GM10266 (cell line): Measurements from ENCODE around the gene IL3RA.
A peak's percentile ranks its signal among the peaks of the same experiment; 100 is the strongest.

Source experiments
- DNase-seq: peaks from one replicate; pipeline ENCODE4 v3.0.0; 2012; ENCODE audit errors: extremely low spot score
- TF ChIP-seq, protein P1 (sequence below): IDR thresholded peaks from 2 replicates; pipeline ENCODE4 v1.5.1; 2012; ENCODE audit warnings: mild to moderate bottlenecking, low read depth; ENCODE audit not compliant: control insufficient read depth, insufficient read depth; ENCODE audit errors: missing control alignments

Gene IL3RA

DNA sequence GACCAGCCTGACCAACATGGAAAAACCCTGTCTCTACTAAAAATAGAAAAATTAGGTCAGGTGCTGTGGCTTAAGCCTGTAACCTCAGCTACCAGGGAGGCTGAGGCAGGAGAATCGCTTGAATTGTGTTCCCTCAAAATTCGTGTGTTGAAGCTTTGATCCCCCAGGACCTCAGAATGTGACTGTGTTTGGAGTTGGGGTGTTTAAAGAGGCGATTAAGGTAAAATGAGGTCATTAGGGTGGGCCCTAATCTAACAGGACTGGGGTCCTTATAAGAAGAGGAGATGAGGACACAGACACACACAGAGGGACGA is 31.8 kb downstream of the IL3RA start:
- no peak for DNase-seq
- TF ChIP-seq, protein P1, sequence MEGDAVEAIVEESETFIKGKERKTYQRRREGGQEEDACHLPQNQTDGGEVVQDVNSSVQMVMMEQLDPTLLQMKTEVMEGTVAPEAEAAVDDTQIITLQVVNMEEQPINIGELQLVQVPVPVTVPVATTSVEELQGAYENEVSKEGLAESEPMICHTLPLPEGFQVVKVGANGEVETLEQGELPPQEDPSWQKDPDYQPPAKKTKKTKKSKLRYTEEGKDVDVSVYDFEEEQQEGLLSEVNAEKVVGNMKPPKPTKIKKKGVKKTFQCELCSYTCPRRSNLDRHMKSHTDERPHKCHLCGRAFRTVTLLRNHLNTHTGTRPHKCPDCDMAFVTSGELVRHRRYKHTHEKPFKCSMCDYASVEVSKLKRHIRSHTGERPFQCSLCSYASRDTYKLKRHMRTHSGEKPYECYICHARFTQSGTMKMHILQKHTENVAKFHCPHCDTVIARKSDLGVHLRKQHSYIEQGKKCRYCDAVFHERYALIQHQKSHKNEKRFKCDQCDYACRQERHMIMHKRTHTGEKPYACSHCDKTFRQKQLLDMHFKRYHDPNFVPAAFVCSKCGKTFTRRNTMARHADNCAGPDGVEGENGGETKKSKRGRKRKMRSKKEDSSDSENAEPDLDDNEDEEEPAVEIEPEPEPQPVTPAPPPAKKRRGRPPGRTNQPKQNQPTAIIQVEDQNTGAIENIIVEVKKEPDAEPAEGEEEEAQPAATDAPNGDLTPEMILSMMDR, result no peak

GRCh38 chrX:1378306-1378759 is 41.7 kb downstream of the IL3RA start:
- no peak for DNase-seq
- TF ChIP-seq, protein P1, result no peak

- TF ChIP-seq, protein P1, result no peak
- no peak for DNase-seq
Measured at GRCh38 chrX:1380672-1381233, 44.2 kb downstream of the IL3RA start.

GRCh38 chrX:1384658-1385252 is 48.2 kb downstream of the IL3RA start:
- peak; percentile 6 for DNase-seq
- TF ChIP-seq, protein P1, result no peak

DNA sequence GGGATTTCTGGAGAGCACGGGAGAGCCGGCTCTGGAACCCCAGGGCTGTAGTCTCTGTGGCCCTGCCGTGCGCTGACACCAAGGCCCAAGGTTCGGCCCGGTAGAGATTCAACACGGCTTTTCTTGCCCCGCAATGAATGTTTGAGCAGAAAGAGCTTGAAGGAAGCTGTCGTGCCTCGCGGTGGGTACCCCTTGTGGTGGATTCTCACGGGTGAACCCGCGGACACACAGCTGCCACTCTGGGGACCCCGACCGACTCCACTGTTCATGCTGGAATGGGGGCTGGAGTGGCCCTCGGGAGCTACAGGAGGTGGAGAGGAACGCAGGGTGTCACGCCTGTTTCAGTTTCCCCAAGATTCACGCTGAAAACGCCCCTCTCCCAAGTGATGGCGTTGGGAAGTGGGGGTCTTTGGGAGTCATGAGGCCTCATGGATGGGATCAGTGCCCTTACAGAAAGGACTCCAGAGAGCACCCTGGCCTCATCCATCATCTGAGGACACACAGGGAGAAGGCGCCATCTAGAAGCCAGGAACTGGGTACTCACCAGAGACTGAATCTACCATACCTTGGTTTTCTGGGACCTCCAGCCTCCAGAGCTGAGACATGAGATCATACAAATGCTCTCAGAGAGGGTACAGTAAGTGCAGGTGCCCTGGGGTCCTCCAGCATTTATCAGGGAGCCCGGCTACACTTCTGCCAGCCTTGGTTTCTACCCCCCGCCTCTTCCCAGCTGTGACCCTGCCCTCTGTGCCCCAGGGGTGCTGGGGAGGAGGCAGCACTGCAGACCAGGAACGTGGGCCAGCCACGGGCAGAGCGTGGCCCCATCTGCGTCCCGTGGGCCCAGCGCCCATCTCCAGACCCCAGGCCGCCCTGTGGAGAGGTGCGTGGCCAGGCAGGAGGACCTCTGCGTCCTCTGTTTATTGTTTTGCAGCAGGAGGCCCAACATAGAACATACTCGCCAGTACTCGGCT is 49.0 kb downstream of the IL3RA start:
- TF ChIP-seq, protein P1, result no peak
- DNase-seq, result peak; percentile 13

DNA sequence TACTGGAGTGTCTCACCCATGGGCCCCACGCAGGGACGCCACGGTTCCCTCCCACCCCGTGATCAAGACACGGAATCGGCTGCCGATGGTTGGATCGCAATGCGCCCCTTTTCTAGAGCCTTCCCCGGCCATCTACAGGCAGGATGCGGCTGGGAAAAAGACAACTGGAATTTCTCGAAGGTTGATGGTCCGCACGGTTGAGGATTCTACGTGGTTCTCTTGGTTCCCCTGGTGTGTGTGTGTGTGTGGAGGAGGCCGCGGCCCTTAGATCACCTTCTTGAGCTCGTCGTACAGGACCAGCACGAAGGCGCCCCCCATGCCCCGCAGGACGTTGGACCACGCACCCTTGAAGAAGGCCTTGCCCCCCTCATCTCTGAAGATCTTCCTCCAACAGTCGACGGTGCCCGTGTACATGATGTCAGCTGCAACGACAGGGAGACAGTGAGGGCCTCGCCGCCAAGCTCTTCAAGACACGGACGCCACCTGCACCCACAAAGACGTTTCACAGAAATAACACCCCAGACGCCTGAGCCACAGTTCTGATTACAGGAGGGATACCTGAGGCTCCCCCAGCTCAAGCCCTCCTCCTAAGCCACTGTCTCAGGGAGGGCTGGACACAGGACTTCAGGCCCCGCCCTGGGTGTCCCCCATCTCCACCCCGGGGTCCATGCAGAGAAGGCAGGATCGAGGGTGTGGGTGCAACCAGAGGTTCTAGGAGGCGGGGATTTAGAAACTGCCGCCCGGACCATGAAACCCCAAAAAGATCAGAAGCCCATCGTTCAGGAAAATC is 49.9 kb downstream of the IL3RA start:
- no peak for DNase-seq
- TF ChIP-seq, protein P1, result no peak
